ENCODE data around the gene ZBED6.
"Not testable (repeated sequence)": the region's sequence is repeated elsewhere in the genome, so short reads cannot be mapped to it uniquely, and the experiment has no call there.

Gene ZBED6

DNA sequence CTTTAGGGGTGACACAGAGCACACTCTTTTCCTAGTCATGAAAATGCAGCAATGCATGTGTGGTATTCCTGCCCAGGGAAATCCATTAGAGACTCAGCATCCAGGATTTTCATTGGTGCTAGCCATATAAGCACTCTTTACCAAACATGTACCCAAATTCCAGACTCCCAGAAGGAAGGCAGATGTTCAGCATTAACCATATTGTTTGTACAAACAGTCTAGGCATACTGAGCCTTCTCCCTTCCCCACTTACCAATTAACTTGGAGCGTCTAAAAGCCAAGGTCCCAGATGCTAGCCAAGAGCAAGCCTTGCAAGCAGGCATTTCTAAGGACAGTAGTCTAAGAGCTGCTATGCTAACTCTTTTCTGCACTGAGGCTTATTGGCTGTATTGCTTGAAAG, 27.9 kb downstream of the ZBED6 start:
- DNase-seq (ENCODE audit: insufficient read length, low spot score) = no peak
- TF ChIP-seq CTCF (IDR thresholded peaks at IDR 0.05; ENCODE audit: insufficient read depth, missing control alignments) = no peak
- FAIRE-seq = no peak

DNA sequence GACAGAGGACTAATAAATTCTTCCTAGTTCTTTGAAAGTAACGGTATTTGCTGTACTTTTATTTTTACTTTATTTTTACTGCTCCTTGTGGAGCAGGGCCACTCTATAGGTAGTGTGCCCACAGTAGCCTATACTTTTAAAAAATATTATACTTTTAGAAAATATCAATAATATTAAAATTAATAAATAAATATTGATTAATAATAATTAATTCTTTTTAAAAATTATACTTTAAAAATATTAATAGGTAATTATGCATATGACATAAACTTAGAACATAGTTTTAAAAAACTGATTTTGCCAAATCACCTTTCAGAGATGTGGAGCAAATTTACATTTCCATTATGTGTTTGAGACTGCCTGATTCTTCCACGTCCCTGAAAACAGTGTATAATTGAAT, 30.8 kb downstream of the ZBED6 start:
- DNase-seq (ENCODE audit: insufficient read length, low spot score) (no peak), FAIRE-seq (no peak)
- no peak for TF ChIP-seq CTCF (IDR thresholded peaks at IDR 0.05; ENCODE audit: insufficient read depth, missing control alignments)

- no peak for TF ChIP-seq CTCF (IDR thresholded peaks at IDR 0.05; ENCODE audit: insufficient read depth, missing control alignments)
- FAIRE-seq (no peak), DNase-seq (ENCODE audit: insufficient read length, low spot score) (no peak)
These were observed 32.6 kb downstream of the ZBED6 start for GRCh38 chr1:203828002-203828401.

GRCh38 chr1:203828503-203828902, 33.1 kb downstream of the ZBED6 start:
- DNase-seq (ENCODE audit: insufficient read length, low spot score) = no peak
- TF ChIP-seq CTCF (IDR thresholded peaks at IDR 0.05; ENCODE audit: insufficient read depth, missing control alignments) = no peak
- FAIRE-seq = no peak

- DNase-seq (ENCODE audit: insufficient read length, low spot score); FAIRE-seq: not testable (repeated sequence)
These were observed 33.8 kb downstream of the ZBED6 start for GRCh38 chr1:203829247-203829646.

- no peak for TF ChIP-seq CTCF (IDR thresholded peaks at IDR 0.05; ENCODE audit: insufficient read depth, missing control alignments)
- DNase-seq (ENCODE audit: insufficient read length, low spot score) = no peak
- no peak for FAIRE-seq
These were observed 40.1 kb downstream of the ZBED6 start for GRCh38 chr1:203835476-203835875.

- no peak for TF ChIP-seq CTCF (IDR thresholded peaks at IDR 0.05; ENCODE audit: insufficient read depth, missing control alignments)
- FAIRE-seq (no peak), DNase-seq (ENCODE audit: insufficient read length, low spot score) (no peak)
These were observed 43.7 kb downstream of the ZBED6 start for GRCh38 chr1:203839081-203839480.

DNA sequence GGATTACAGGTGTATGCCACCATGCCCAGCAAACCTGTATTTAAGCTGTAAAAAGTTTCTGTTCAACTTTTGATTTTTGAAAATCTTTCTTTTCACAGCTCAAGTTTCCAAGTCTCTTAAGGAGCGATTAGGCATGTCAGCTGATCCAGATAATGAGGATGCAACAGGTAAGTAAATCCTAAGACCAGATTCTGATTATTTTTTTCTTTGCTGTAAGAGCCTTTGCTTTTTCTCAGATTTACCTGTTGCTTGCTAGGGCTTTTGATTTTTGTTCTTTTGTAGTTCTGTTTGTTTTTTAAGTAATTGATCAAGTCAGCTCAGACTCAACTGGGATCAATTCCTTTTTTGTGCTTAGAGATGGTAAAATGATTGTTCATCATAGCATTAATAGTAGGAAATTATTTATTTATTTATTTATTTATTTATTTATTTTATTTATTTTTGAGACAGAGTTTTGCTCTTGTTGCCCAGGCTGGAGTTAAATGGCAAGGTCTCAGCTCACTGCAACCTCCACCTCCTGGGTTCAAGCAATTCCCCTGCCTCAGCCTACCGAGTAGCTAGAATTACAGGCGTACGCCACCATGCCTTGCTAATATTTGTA, 44.9 kb downstream of the ZBED6 start:
- no peak for TF ChIP-seq CTCF (IDR thresholded peaks at IDR 0.05; ENCODE audit: insufficient read depth, missing control alignments)
- no peak for FAIRE-seq
- no peak for DNase-seq (ENCODE audit: insufficient read length, low spot score)

All from D721Med (cell line).